HG03159 (cell line): ENCODE data around the gene MNT.

Experiments used
- ATAC-seq: cut with Tn5 transposase; IDR thresholded peaks from one replicate; pipeline ENCODE4 v1.9.1; 2021; ENCODE audit warnings: mild to moderate bottlenecking, moderate library complexity; ENCODE audit not compliant: unreplicated experiment

MNT gene

GRCh38 chr17:2418572-2418971, 17.7 kb upstream of the MNT start:
- no peak for ATAC-seq

GRCh38 chr17:2416010-2416734, 15.3 kb upstream of the MNT start:
- no peak for ATAC-seq

GRCh38 chr17:2415081-2415480, 14.2 kb upstream of the MNT start:
- no peak for ATAC-seq

- ATAC-seq: no peak
Measured at GRCh38 chr17:2414446-2415064, 13.7 kb upstream of the MNT start.

- ATAC-seq: no peak
Measured at GRCh38 chr17:2412561-2413021, 11.7 kb upstream of the MNT start.

GRCh38 chr17:2410951-2411350, 10.1 kb upstream of the MNT start:
- ATAC-seq: no peak

GRCh38 chr17:2406903-2407790, 6.3 kb upstream of the MNT start:
- no peak for ATAC-seq

GRCh38 chr17:2406271-2406902, 5.5 kb upstream of the MNT start:
- no peak for ATAC-seq

- ATAC-seq: no peak
Measured at GRCh38 chr17:2405247-2405926, 4.5 kb upstream of the MNT start.

GRCh38 chr17:2403044-2403443, 2.2 kb upstream of the MNT start:
- no peak for ATAC-seq

- ATAC-seq: no peak
Measured at GRCh38 chr17:2402544-2402943, 1.7 kb upstream of the MNT start.

GRCh38 chr17:2401426-2402221, 764 bp upstream of the MNT start:
- ATAC-seq: peak; percentile 53

GRCh38 chr17:2400474-2400866, 390 bp downstream of the MNT start:
- ATAC-seq: no peak

GRCh38 chr17:2399572-2400473, 1.0 kb downstream of the MNT start:
- ATAC-seq: peak; percentile 31

GRCh38 chr17:2398655-2399571, 1.9 kb downstream of the MNT start:
- ATAC-seq: no peak

GRCh38 chr17:2398182-2398581, 2.7 kb downstream of the MNT start:
- ATAC-seq: no peak

- no peak for ATAC-seq
Measured at GRCh38 chr17:2397247-2398171, 3.4 kb downstream of the MNT start.
